ENCODE data around the gene KRT9.

GRCh38 chr17:41593306-41593981, 21.6 kb upstream of the KRT9 start:
- TF ChIP-seq, protein P1, sequence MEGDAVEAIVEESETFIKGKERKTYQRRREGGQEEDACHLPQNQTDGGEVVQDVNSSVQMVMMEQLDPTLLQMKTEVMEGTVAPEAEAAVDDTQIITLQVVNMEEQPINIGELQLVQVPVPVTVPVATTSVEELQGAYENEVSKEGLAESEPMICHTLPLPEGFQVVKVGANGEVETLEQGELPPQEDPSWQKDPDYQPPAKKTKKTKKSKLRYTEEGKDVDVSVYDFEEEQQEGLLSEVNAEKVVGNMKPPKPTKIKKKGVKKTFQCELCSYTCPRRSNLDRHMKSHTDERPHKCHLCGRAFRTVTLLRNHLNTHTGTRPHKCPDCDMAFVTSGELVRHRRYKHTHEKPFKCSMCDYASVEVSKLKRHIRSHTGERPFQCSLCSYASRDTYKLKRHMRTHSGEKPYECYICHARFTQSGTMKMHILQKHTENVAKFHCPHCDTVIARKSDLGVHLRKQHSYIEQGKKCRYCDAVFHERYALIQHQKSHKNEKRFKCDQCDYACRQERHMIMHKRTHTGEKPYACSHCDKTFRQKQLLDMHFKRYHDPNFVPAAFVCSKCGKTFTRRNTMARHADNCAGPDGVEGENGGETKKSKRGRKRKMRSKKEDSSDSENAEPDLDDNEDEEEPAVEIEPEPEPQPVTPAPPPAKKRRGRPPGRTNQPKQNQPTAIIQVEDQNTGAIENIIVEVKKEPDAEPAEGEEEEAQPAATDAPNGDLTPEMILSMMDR (IDR thresholded peaks at IDR 0.05), result no peak
- no peak for TF ChIP-seq POLR2A (IDR thresholded peaks at IDR 0.05)

Measured in esophagus squamous epithelium (tissue), 4 donors.